ENCODE measurements around the gene ISM1.

- TF ChIP-seq POLR2A (IDR thresholded peaks at IDR 0.05) (no peak), CTCF (IDR thresholded peaks at IDR 0.05) (no peak), POLR2AphosphoS5 (IDR thresholded peaks at IDR 0.05) (no peak)
These were observed 13.9 kb downstream of the ISM1 start for GRCh38 chr20:13234961-13235360.

Measured in upper lobe of left lung (tissue), 4 donors.